AG09309 (cell line): ENCODE data around the gene ARHGDIB.

Experiments
- DNase-seq: peaks from one replicate; pipeline ENCODE4 v3.0.0-alpha.2; 2010; ENCODE audit warnings: low read depth
- H3K4me3 ChIP-seq: 2 replicates; pipeline ENCODE4 v1.5.1; 2011; ENCODE audit warnings: mild to moderate bottlenecking, low read depth, low read length, moderate library complexity; ENCODE audit not compliant: control insufficient read depth
- TF ChIP-seq, protein P1 (sequence below): IDR thresholded peaks from 2 replicates; pipeline ENCODE4 v1.5.1; 2011; ENCODE audit warnings: mild to moderate bottlenecking, low read depth, low read length, inconsistent platforms; ENCODE audit not compliant: insufficient read depth, control insufficient read depth; ENCODE audit errors: missing control alignments

Gene ARHGDIB

DNA sequence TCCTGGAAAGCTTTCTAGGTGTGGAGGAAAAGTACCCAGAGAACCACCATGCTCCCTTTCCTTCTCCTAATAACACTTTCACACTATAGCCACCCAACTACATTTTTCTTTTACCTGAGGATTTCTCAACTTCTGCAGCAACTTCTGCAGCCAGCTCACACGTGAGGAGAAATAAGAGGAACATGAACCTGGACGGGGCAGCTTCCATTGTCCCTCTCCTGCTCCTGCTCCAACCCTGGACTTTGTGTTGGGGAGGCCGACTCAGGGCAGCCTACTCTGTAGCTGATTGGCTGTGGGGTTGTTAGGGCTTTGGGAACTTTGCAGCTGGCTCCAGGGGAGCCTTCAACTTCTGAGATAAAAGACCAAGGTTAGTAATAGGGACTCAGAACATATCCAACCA, 23.1 kb downstream of the ARHGDIB start, which contains the start of gene ERP27:
Gene ERP27 (minus strand): TSS at position 237 of the 400 bp plus-strand sequence. CDS start 29 bp downstream, at position 208.
- no peak for DNase-seq
- H3K4me3 ChIP-seq: no peak within 1 kb of the TSS
- TF ChIP-seq, protein P1, sequence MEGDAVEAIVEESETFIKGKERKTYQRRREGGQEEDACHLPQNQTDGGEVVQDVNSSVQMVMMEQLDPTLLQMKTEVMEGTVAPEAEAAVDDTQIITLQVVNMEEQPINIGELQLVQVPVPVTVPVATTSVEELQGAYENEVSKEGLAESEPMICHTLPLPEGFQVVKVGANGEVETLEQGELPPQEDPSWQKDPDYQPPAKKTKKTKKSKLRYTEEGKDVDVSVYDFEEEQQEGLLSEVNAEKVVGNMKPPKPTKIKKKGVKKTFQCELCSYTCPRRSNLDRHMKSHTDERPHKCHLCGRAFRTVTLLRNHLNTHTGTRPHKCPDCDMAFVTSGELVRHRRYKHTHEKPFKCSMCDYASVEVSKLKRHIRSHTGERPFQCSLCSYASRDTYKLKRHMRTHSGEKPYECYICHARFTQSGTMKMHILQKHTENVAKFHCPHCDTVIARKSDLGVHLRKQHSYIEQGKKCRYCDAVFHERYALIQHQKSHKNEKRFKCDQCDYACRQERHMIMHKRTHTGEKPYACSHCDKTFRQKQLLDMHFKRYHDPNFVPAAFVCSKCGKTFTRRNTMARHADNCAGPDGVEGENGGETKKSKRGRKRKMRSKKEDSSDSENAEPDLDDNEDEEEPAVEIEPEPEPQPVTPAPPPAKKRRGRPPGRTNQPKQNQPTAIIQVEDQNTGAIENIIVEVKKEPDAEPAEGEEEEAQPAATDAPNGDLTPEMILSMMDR: no peak

DNA sequence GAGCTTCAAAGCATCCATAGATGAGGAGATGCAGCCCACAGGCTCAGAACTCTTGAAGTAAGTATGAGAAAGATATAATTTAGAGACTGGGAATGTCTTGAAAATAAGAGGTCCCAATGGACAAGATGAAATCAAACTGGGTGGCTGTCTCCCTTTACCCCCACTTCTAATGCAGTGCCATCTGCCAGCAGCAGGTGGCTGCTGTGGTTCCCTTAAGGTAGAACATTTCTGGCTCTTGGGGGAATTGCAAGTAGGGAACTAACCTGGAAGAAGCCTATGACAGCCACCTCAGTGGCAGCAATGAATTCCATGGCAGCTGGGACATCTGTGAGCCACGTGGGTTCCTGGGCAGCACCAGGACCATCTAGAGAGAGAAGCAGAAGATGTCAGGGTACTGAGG, 23.7 kb downstream of the ARHGDIB start:
- TF ChIP-seq, protein P1: no peak
- H3K4me3 ChIP-seq: no peak overlapping the region
- no peak for DNase-seq

DNA sequence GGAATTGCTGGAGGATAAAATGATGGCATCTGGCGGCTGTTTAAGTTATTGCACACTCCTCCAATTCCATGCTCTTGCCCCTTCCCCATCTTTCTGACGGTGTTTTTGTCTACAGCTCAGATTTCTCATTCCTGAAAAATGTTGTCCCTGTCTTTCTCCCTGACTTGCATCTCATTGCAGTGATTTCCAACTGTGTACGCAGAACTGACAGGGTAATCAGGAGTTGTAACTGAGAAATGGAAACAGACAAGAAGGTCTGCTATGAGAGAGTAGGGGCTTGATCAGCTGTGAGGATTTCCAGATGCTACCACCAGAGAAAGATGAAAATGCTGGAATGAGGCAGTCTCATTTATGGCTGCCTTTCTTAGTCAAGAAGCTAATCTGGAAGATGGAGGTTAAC, 24.4 kb downstream of the ARHGDIB start:
- no peak overlapping the region for H3K4me3 ChIP-seq
- no peak for DNase-seq
- TF ChIP-seq, protein P1: peak; percentile 10

DNA sequence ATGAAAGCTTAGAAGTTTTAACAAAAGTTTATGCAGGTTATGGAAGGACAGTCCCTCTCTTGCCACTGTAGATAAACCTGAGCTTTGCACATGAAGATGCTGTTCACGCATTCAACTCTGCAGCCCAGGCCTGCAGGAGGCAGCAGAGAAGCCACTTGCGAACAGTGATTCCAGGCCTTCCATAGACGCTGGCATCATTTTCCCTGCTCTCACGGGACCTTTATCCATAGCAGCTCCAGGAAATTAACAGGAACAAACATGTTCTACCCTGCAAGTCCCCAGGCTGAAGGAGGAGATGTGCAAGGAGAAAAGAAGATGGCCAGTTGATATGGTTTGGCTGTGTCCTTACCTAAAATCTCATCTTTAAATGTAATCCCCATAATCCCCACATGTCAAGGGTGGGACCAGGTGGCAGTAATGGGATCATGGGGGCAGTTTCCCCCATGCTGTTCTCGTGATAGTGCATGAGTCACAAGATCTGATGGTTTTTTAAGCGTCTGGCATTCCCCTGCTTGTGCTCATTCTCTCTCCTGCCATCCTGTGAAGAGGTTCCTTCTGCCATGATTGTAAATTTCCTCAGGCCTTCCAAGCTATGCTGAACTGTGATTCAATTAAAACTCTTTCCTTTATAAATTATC, 25.1 kb downstream of the ARHGDIB start:
- TF ChIP-seq, protein P1: peak; percentile 22
- no peak for DNase-seq
- H3K4me3 ChIP-seq: no peak overlapping the region

DNA sequence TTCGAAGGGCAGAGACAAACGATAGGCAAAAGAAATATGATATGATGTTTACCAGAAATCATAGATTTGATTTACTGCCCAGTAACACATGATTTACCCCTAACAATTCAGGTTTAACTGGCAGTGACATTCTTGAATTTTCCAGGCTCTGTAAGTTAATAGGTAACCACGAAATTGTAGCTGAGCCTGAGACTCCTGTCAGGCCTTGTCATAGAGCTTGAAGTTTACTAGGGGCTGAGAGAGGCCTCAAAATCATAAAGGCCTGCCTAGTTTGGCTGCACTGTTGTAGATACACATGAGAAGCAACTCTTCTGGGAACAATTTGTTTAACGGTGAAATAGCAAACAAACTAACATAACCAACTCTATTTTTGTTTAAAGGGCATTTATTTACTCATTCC, 26.4 kb downstream of the ARHGDIB start:
- H3K4me3 ChIP-seq: no peak overlapping the region
- DNase-seq: no peak
- TF ChIP-seq, protein P1: no peak

DNA sequence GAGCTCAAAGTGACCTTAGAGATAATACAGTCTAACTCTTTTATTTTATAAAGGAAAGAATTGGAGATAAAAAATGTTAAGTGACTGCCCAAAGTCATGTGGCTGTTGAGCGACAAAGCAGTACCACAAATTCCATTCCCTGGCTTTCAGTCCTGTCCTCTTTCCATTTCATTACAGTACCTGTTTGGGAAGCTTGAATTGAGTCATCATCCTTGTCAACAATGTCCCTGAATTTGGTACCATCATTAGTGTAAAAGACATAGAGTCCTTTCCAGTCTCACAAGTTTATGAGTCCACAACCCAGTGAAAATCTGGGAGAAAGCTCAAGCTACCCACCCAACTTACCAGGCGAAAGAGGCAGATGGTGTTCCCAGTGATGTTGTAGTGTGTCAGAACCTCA, 26.9 kb downstream of the ARHGDIB start:
- H3K4me3 ChIP-seq: no peak overlapping the region
- DNase-seq: no peak
- TF ChIP-seq, protein P1: no peak
